22Rv1 (cell line): ENCODE measurements around the gene PTCH2.

Experiments used
- CTCF ChIP-seq: fragments of 450-650 bp; IDR thresholded peaks from 2 replicates; pipeline ENCODE4 v1.5.1; 2017; ENCODE audit warnings: mild to moderate bottlenecking
- ZFX ChIP-seq: fragments of 450-650 bp; IDR thresholded peaks from 2 replicates; pipeline ENCODE4 v1.6.1; 2017; ENCODE audit warnings: antibody characterized with exemption, borderline replicate concordance

GRCh38 chr1:44847845-44848244 is 4.8 kb upstream of the PTCH2 start:
- TF ChIP-seq CTCF (no peak), ZFX (no peak)
